Stimulated activated CD8-positive, alpha-beta memory T cell treated with anti-CD3 and anti-CD28 coated beads, Interleukin-15, amount 100 ng/mL, for 4 hours (primary cell): ENCODE results near the gene IFIT5.
"Not testable (repeated sequence)": the region's sequence is repeated elsewhere in the genome, so short reads cannot be mapped to it uniquely, and the experiment has no call there.

Source experiments
- DNase-seq, 2 donors: peaks; one replicate each; pipeline ENCODE4 v3.0.0-alpha.2; 2020; ENCODE audit warnings: low read depth in 2 of 2

The IFIT5 gene

DNA sequence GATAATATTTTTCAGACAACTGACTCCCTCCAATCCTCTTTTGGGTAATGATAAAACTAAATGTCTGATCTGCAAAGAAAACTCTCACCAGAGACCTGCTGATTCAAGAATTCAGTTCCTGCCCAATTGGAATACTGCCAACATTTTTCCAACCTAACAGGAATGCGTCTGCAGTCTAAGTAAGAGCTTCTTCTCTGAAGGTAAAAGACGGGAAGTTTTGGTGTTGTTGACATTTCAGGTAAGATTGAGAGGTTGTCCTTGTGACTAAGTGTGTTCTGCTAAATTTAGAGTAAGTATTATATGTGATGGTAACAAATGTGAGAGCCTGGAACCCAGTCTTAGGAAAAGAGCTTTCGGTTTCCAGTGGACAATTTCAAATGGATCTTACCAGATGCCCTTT, 17.6 kb downstream of the IFIT5 start:
- no peak for DNase-seq

DNA sequence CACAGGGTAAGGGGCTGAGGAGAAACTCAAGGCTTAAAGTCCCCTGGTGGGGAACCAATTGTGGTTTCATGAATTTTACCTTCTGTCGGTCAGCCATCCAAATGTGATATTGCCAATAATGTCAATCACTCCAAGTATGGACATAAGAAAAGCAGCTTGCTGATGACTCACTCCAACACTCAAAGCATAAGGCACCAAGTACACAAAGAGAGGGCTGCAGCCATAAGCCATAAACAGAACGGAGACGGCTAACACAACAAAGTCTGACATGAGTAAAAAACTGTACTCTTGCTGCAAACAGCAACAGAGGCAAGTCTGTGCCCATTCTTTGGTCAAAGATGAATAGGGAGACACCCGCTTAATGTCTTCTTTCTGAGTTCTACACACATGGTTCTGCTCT, 24.2 kb downstream of the IFIT5 start:
- DNase-seq: no peak

DNA sequence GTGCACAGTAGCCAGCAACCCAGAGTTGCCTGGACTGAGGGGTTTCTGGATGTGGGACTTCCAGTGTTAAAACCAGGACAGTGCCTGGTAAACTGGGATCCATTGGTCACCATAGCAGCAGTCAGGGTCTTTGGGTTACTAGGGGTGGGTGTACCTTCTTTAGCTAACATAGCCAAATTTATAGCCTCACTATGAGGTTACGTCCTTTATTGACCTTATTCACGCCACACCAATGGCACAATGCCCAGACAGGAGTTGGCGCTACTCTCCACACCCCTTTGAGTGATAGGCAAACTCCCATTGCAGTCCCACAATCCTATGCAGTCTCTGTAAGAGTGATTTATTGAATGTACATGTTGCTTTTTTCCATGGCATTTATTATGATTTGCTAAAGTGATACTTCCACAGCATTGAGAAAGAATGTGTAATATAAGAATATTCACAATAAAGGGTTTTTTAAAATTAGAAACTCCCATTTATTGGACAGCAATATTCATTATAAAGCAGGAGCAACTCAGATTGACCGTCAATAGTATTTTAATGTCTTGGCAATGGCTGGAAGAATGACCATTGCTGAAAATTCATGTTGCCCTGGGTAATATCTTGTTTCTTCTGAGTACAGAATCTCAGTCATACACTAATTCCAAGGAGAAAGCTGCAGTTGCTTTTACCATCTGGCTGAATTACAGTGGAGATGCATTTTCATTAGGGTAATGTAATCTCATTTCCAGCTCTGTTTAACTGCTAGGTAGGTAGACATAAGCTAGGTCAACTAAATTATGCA, 26.1 kb downstream of the IFIT5 start:
- no peak for DNase-seq

DNA sequence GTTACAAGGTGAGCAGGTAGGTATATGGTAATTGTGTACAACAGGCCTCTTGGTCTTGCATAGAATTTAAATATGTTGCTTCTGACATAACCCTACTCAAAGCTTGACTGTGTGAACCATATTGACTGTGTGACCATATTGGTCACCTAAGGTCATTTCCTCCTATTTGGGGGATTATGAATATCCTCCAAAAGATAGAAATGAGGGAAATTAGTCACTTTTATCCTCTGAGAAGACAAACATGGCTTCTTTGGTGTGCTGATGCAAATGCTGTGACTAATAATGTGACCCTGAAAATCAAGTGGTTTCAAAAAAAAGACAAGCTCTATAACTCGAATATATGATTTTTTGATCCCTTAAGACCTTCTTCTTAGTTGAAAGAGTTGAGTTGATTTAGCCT, 27.9 kb downstream of the IFIT5 start:
- DNase-seq: no peak

DNA sequence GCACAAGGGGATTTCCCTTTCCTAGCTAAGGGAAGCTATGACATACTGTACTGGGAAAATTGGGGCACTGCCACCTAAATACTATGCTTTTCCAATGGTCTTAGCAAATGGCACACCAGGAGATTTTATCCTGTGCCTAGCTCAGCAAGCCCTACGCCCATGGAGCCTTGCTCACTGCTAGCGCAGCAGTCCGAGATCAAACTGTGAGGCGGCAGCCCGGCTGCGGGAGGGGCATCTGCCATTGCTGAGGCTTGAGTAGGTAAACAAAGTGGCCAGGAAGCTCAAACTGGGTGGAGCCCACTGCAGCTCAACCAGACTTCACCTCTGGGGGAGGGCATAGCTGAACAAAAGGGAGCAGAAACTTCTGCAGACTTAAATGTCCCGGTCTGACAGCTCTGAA, 30.5 kb downstream of the IFIT5 start:
- DNase-seq: not testable (repeated sequence)

DNA sequence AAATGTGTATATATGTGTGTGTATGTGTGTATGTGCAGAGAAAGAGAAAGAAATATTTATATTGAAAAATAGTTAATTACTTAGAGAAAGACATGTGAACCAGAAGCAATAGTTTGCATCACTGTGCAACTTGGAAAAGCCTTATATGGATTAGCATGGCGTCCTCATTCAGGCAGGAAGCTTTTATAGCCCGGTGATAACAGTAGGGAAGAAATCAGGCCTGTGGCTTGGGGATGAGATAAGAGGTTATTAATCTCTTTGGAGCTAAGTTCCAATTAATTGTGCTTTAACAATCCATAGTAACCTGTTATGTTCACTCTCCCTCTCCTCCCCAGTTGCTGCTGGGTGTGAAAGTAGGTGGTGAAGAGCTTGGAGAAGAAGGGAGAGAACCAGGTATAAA, 36.5 kb downstream of the IFIT5 start:
- DNase-seq: no peak

DNA sequence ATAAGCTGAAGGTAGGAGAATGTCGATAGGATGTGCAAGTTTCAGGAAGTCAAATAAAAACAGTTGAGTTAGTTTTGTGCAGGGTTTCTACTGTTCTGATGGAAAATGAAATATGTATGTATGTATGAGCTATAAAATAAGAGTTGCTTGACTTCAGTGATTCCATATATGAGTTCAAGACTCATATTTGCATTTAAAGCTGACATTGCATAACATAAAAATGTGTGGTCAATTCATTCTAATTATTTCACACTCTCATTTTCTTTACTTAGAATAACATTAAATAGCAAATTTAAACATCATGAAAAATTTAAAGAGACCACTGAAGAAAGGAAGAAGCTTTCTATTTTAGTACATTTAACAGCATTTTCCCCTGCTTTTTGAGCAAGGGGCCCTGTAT, 37.8 kb downstream of the IFIT5 start:
- no peak for DNase-seq

DNA sequence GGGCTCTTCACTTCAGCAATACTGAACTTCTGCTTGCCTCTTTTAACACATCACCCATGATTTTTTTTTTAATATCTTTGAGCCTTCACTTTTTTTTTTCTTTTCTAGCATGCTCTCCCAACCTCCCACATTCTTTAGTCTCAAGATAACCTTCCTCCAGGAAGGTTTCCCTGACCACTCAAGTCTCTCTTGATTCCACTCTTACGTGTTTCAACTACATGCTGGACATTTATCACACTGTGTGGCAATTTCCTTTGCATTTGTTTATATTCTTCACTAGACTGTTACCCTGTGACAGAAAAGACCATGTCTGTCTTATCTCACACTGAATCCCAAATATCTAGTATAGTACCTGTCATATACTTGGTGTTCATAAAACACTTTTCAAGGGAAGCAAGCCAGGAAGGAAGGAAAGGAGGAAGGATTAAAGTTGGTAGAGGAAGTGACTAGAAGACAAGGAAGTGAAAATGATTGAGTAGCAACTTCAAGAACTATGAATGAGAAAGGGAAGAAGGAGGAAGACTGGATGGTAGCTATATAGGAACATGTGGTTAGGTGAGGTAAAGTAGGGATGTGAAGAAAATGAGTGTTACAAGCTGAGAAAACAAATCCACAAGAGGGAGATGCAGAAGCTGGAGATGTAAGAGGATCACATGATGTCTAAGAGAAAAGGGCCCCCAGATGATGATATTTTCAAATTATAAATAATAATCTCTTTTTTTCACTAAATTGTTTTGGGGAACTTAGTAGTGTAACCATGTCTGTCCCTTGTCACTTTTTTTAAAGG, 40.4 kb downstream of the IFIT5 start:
- no peak for DNase-seq

DNA sequence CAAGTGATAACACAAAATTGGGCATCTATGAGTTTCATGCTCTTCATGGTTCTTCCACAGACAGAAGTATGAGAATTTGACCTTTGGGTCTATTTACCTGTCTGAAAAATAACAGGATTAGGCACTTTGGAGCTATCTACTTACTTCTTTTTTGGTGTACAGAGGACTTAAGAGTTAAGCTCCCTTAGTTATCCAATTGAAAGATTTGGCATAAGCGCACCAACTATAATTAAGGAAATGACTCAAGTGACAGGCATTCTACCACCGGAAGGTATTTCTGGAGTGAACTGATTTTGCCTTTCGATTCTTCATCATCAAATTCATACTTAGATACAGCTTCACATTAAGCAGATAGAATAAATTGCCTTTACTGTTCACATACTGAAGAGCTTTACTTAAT, 43.9 kb downstream of the IFIT5 start:
- no peak for DNase-seq

DNA sequence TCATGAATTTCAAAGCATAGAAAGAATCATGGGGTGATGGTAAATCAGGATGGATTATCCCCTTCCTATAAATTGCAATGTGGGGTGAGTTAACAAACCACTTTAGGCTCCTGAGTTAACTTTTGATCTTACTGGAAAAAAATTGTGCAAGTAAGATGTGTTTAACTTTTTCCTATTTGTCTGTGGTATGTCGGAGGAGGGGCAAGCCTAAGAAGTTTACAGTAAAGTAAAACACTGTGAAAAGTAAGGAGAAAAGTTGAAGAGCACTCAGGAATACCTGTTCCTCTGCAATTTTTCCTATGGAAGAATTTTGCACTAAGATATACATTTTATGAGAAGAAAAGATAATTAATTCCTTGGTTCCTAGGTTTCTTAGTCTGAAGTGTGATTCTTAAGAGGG, 44.4 kb downstream of the IFIT5 start:
- DNase-seq: no peak

DNA sequence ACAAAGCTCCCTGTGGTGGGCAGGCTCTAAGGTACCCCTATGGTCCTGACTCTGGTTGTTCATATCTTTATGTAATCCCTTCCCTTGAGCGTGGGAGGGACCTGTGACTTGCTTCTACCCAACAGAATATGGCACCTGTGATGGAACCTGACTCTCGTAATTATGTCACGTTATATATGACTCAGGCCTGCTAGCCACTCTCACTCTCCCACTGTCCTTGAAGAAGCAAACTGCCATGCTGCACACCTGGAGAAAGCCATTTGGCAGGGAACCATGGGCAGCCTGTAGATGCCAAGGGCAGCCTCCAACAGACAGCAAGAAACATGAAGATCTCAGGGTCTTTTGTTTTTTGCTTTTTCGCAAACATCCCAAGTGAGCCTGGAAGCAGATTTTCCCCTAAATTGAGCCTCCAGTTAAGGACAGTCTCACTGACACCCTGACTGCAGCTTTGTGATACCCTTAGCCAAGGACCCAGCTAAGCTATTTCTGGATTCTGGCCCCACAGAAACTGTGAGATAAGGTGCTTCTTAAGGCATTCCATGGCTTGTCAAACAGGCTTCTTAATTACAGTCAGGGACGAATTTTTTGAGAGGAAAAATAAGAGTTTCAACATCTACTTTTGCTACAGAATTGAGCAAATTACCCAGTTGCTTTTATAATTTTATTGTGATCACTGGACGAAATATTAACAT, 49.6 kb downstream of the IFIT5 start:
- no peak for DNase-seq

DNA sequence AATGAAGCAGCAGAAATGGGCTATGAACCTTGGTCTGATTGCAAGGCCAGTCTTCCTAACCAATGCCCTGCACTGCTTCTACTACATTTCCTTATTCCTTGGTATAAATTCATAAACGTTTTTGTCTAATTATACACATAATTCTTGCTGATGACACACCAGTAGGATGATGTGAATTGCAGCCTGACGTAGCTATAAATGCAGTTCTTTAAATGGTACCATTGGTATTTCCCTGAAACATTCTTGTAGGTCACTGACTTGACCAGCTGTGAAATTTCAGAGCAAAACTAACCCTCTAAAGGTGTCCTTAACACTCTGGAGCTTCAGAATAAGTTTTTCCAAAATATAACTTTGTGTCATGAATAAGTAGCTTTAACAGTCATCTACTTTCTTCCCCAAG, 50.8 kb downstream of the IFIT5 start:
- no peak for DNase-seq

DNA sequence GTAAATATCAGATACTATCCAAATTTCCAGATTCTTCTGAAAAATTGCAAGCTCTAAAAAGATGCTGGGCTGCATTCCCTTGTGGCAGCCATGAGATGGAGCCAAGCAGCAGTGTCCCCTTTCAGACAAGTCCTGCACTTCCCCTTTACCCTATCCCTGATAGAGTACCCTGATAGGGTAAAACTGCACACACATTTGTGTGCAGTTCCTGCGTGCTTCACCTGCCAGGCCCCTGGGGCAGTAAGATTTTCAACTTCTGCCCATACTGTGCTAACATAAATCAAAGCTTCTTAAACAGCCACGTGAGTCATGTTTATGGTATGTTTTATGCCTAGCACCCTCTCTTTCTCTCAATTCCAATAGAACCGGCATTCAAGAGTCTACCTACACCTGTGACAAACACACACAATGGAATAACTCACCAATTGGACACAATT, 52.2 kb downstream of the IFIT5 start:
- DNase-seq: no peak

DNA sequence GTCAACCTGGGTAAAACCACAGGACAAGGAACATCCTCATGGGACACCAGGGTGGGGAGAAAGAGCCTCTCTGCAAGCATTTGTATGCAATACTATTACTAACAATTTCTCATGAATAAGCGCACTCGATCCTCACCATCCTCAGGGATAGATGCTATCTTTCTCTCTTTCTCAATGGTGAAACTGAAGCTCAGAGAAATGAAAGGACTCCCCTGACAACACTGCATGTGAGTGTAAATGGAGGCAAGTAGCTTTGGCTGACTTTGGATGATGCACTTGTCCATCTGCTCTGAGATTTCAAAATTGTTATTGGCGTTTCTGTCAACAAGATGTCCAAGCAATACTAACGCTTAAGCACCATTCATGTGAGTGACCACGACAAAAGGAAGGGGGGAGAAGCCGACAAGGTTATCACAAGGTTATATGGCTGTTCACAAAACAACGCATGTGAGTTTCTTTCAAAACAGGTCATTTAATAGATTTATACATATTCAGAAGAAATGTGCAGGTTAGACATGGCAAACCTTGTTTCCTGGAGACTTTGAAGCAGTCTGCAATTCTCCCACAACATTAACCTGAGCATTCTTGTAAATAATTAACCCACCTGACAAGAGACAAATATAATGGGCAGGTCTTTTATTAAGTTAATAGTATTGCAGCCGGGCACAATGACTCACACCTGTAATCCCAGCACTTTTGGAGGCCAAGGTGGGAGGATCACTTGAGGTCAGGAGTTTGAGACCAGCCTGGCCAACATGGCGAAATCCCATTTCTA, 54.0 kb downstream of the IFIT5 start:
- no peak for DNase-seq

DNA sequence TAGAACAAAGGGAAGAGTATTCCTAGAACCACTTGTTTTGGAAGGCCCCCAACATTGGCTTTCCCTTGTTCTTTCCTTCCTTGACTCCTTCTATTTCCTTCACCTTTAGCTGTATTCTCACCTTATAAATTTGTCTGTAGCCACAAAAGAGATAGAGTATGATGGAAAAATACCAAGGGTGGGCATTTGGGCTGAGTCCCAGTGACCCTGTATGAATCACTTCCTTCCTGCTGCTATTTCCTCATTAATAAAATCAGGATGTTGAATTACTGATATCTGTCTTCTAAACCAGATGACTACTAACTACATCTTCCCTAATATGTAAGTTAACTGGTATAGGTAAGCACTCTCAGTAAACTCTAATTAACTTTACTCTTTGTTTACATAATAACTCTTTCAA, 55.1 kb downstream of the IFIT5 start:
- DNase-seq: no peak
